ENCODE measurements around the gene GJA4. TPM values are rescaled to one million over a fixed set of nuclear protein-coding genes. Genes with fewer than 3 reads are reported as not detected.

The GJA4 gene
- polyA plus RNA-seq, 1 of the 3 experiments (the other 2 are of a cell fraction), result not detected

- H3K4me3 ChIP-seq (ENCODE audit: low read depth in 2 of 2, low read length in 1 of 2), result no peak overlapping the region
- no peaks in the 10 kb centered on the region for H4K20me1 ChIP-seq (ENCODE audit: insufficient read depth)
- H3K9me3 ChIP-seq, result no peaks in the 10 kb centered on the region
- TF ChIP-seq CHD2 (IDR thresholded peaks at IDR 0.05; ENCODE audit: low read length, partially characterized antibody), result no peak
- TF ChIP-seq GATA2 (CRISPR knock-in tag; IDR thresholded peaks at IDR 0.05), result no peak
- TF ChIP-seq JUND (IDR thresholded peaks at IDR 0.05), result no peak
- POLR2A ChIA-PET, result no interaction called here
- no peaks in the 10 kb centered on the region for H3K79me2 ChIP-seq (ENCODE audit: insufficient read depth)
- no peaks in the 10 kb centered on the region for H3K36me3 ChIP-seq (replicated peaks in 1 of 2; ENCODE audit: control insufficient read depth in 1 of 2, insufficient read depth in 2 of 2, low read length in 1 of 2)
- no peaks in the 10 kb centered on the region for H3F3A ChIP-seq (replicated peaks; ENCODE audit: insufficient read depth)
- H3K27ac ChIP-seq (ENCODE audit: low read depth in 2 of 2, low read length in 1 of 2), result no peak overlapping the region
- no peaks in the 10 kb centered on the region for H3K27me3 ChIP-seq (ENCODE audit: insufficient read depth)
- no peaks in the 10 kb centered on the region for H3K9me2 ChIP-seq
- DNase-seq, result no peak
- no peak overlapping the region for H3K4me2 ChIP-seq
- H3K4me1 ChIP-seq (ENCODE audit: control insufficient read depth in 1 of 2, insufficient read depth in 2 of 2, low read depth in 1 of 2, low read length in 1 of 2), result peaks cover 0 to 3% of the 10 kb centered on the region in 2 experiments; a peak in 1 of 4 replicates
- H2AFZ ChIP-seq (ENCODE audit: low read depth), result no peak overlapping the region
- CTCF ChIA-PET, result interaction anchor here (1.3 to 1.4 kb wide), 3 partner anchors 149 to 1113 kb away, joined by 3 to 8 read pairs (median 5); no protein-coding TSS in a partner anchor
- no peak overlapping the region for H3K9ac ChIP-seq
- WGBS (ENCODE audit: low lambda C conversion rate), result 30% methylated on average over 5 of the region's 5 CpGs
Measured at GRCh38 chr1:34745666-34746065, 47.1 kb upstream of the GJA4 start.

GRCh38 chr1:34746101-34746500 is 46.7 kb upstream of the GJA4 start:
- WGBS (ENCODE audit: low lambda C conversion rate), result 74% methylated on average over 4 of the region's 4 CpGs
- Histone ChIP-seq H2AFZ (ENCODE audit: low read depth) (no peak overlapping the region), H3K9me2 (no peaks in the 10 kb centered on the region), H3K4me3 (ENCODE audit: low read depth in 2 of 2, low read length in 1 of 2) (no peak overlapping the region), H3K27ac (ENCODE audit: low read depth in 2 of 2, low read length in 1 of 2) (no peak overlapping the region), H3F3A (replicated peaks; ENCODE audit: insufficient read depth) (no peaks in the 10 kb centered on the region), H3K4me1 (ENCODE audit: control insufficient read depth in 1 of 2, insufficient read depth in 2 of 2, low read depth in 1 of 2, low read length in 1 of 2) (peaks cover 0 to 3% of the 10 kb centered on the region in 2 experiments; a peak in 1 of 4 replicates), H3K27me3 (ENCODE audit: insufficient read depth) (no peaks in the 10 kb centered on the region), H3K4me2 (no peak overlapping the region), H3K79me2 (ENCODE audit: insufficient read depth) (no peaks in the 10 kb centered on the region), H3K9ac (no peak overlapping the region), H4K20me1 (ENCODE audit: insufficient read depth) (no peaks in the 10 kb centered on the region), H3K36me3 (replicated peaks in 1 of 2; ENCODE audit: control insufficient read depth in 1 of 2, insufficient read depth in 2 of 2, low read length in 1 of 2) (no peaks in the 10 kb centered on the region), H3K9me3 (no peaks in the 10 kb centered on the region)
- TF ChIP-seq RAD21 (IDR thresholded peaks at IDR 0.05; ENCODE audit: low read length) (no peak), MAX (IDR thresholded peaks at IDR 0.05; ENCODE audit: low read depth) (no peak), NRF1 (IDR thresholded peaks at IDR 0.05; ENCODE audit: low read depth, low read length) (no peak), ELF1 (IDR thresholded peaks at IDR 0.05) (no peak), TEAD4 (IDR thresholded peaks at IDR 0.05; ENCODE audit: borderline replicate concordance, insufficient read depth) (no peak), IRF3 (IDR thresholded peaks at IDR 0.05; ENCODE audit: low read depth, low read length) (no peak), RFX5 (IDR thresholded peaks at IDR 0.05; ENCODE audit: low read length) (no peak), MXI1 (IDR thresholded peaks at IDR 0.05; ENCODE audit: low read depth, low read length) (no peak), RXRA (IDR thresholded peaks at IDR 0.05; ENCODE audit: borderline replicate concordance, low read depth) (no peak)
- ChIA-PET CTCF (interaction anchor here (1.3 to 1.4 kb wide), 3 partner anchors 149 to 1113 kb away, joined by 3 to 8 read pairs (median 5); no protein-coding TSS in a partner anchor), POLR2A (no interaction called here)
- DNase-seq, result no peak
